Kidney (tissue), 14 donors: ENCODE results near the gene AAMDC. TPM values are rescaled to one million over a fixed set of nuclear protein-coding genes. Genes with fewer than 3 reads are reported as not detected.
"Not testable (repeated sequence)": the region's sequence is repeated elsewhere in the genome, so short reads cannot be mapped to it uniquely, and the experiment has no call there.

Source experiments
- DNase-seq, 5 donors: peaks; one replicate each; pipeline ENCODE4 v3.0.0-alpha.2; 2013 to 2020
- FAIRE-seq: peaks from 2 replicates; lab custom pipeline; 2012; peaks lifted over from hg19 to GRCh38; lab: Jason Lieb, UNC
- H3K27ac ChIP-seq, 2 donors: one replicate each; pipeline ENCODE4 v1.7.0; 2013; ENCODE audit warnings: low read depth in 2 of 2, low read length in 2 of 2, inconsistent platforms in 1 of 2
- H3K27me3 ChIP-seq: one replicate; pipeline ENCODE4 v1.7.1; 2013; ENCODE audit warnings: low read length, inconsistent platforms; ENCODE audit not compliant: control insufficient read depth, insufficient read depth
- H3K36me3 ChIP-seq, 3 donors: one replicate each; pipeline versions ENCODE4 v1.7.0 to v1.7.1; 2013; ENCODE audit warnings: low read length in 3 of 3, control low read depth in 1 of 3, inconsistent platforms in 1 of 3; ENCODE audit not compliant: insufficient read depth in 3 of 3, control insufficient read depth in 2 of 3
- H3K4me1 ChIP-seq, 3 donors: one replicate each; pipeline versions ENCODE4 v1.7.0 to v1.7.1; 2013; ENCODE audit warnings: low read length in 3 of 3, inconsistent platforms in 1 of 3, low read depth in 1 of 3; ENCODE audit not compliant: control insufficient read depth in 2 of 3, insufficient read depth in 2 of 3
- H3K4me3 ChIP-seq, 3 donors: one replicate each; pipeline versions ENCODE4 v1.7.0 to v1.8.1; 2013; ENCODE audit warnings: low read length in 3 of 3, control low read depth in 1 of 3, inconsistent platforms in 1 of 3
- H3K9ac ChIP-seq, 3 donors: one replicate each; pipeline versions ENCODE4 v1.7.0 to v1.7.1; 2013; ENCODE audit warnings: low read length in 3 of 3, control low read depth in 1 of 3, inconsistent platforms in 1 of 3
- H3K9me3 ChIP-seq, 3 donors: one replicate each; pipeline versions ENCODE4 v1.7.0 to v1.7.1; 2013; ENCODE audit warnings: low read length in 3 of 3, control low read depth in 1 of 3, inconsistent platforms in 1 of 3; ENCODE audit not compliant: control insufficient read depth in 2 of 3, insufficient read depth in 1 of 3
- CTCF ChIP-seq: IDR thresholded peaks from 3 replicates; pipeline ENCODE4 v1.5.1; 2012; ENCODE audit warnings: mild to moderate bottlenecking, moderate library complexity, borderline replicate concordance; ENCODE audit not compliant: insufficient read depth; ENCODE audit errors: extremely low read depth
- intact Hi-C: fragments of 100-400 bp; cut with DNase I; formaldehyde crosslinking; loops from one replicate; pipeline ENCODE4 v1.11.1; 2022
- polyA plus RNA-seq: library from polyadenylated mRNA; stranded (reverse); fragments of 350-450 nt; fragmentation: Illumina TruSeq; extraction: RNeasy Lipid Tissue Mini Kit (QIAGEN cat#74804); gene quantifications from one replicate; pipeline ENCODE4 v1.2.3, GENCODE V29; 2014; ENCODE audit warnings: low read depth, low replicate concordance; ENCODE audit not compliant: insufficient read depth
- total RNA-seq: library from RNA; stranded (reverse); fragmentation: NEBNext Ultra II Directional; extraction: Animal tissue kit (Norgen Biotek cat#: 25700); gene quantifications from one replicate; pipeline ENCODE4 v1.2.1, GENCODE V29; 2021
- donor health status: control.
- donor health status: control.
- donor health status: control.
- donor health status: control.
- donor health status: control.
- donor health status: DM: yes; HTN: yes; CAD: no.
- donor health status: Normal renal cell carcinoma (clear cell type).

AAMDC gene
- total and polyA plus RNA-seq, 2 donors from 2014 or later = 35.8 to 70.8 TPM

- Histone ChIP-seq H3K27ac (no peak overlapping the region), H3K4me1 (no peaks in the 10 kb centered on the region), H3K4me3 (no peak overlapping the region), H3K36me3 (peaks cover 2 to 11% (median 5%) of the 10 kb centered on the region in 3 donors), H3K9me3 (no peaks in the 10 kb centered on the region), H3K27me3 (no peaks in the 10 kb centered on the region), H3K9ac (no peak overlapping the region)
- DNase-seq (no peak), FAIRE-seq (no peak)
- TF ChIP-seq CTCF = no peak
- intact Hi-C loops = no loop called here
These were observed 52.4 kb downstream of the AAMDC start for GRCh38 chr11:77873345-77873744.

GRCh38 chr11:77874206-77874605, 53.3 kb downstream of the AAMDC start:
- Histone ChIP-seq H3K9ac (no peak overlapping the region), H3K27ac (no peak overlapping the region), H3K36me3 (peaks cover 2 to 16% (median 6%) of the 10 kb centered on the region in 3 donors), H3K9me3 (no peaks in the 10 kb centered on the region), H3K4me3 (no peak overlapping the region), H3K27me3 (no peaks in the 10 kb centered on the region), H3K4me1 (no peaks in the 10 kb centered on the region)
- FAIRE-seq (no peak), DNase-seq (no peak)
- TF ChIP-seq CTCF = no peak
- intact Hi-C loops = no loop called here

GRCh38 chr11:77876045-77876444, 55.1 kb downstream of the AAMDC start:
- Histone ChIP-seq H3K9ac (no peak overlapping the region), H3K27me3 (no peaks in the 10 kb centered on the region), H3K27ac (no peak overlapping the region), H3K9me3 (no peaks in the 10 kb centered on the region), H3K4me1 (no peaks in the 10 kb centered on the region), H3K36me3 (peaks cover 0 to 22% (median 10%) of the 10 kb centered on the region in 3 donors), H3K4me3 (no peak overlapping the region)
- FAIRE-seq (no peak), DNase-seq (no peak)
- intact Hi-C loops = no loop called here
- TF ChIP-seq CTCF = no peak

GRCh38 chr11:77878247-77878646, 57.3 kb downstream of the AAMDC start:
- H3K4me1 ChIP-seq, H3K4me3 ChIP-seq, H3K9me3 ChIP-seq, H3K27ac ChIP-seq, H3K9ac ChIP-seq, intact Hi-C loops, H3K27me3 ChIP-seq, FAIRE-seq: not testable (repeated sequence)
- peaks cover 0 to 31% (median 14%) of the 10 kb centered on the region in 3 donors for H3K36me3 ChIP-seq
- peak in 2 of 5 donors; percentile 11 for DNase-seq
